Measurements from ENCODE around the gene LYPD1. TPM values are rescaled to one million over a fixed set of nuclear protein-coding genes. Genes with fewer than 3 reads are reported as not detected.
A peak's percentile ranks its signal among the peaks of the same experiment; 100 is the strongest.

Gene LYPD1
- total RNA-seq, 1 donor from 2014 or later: not detected

DNA sequence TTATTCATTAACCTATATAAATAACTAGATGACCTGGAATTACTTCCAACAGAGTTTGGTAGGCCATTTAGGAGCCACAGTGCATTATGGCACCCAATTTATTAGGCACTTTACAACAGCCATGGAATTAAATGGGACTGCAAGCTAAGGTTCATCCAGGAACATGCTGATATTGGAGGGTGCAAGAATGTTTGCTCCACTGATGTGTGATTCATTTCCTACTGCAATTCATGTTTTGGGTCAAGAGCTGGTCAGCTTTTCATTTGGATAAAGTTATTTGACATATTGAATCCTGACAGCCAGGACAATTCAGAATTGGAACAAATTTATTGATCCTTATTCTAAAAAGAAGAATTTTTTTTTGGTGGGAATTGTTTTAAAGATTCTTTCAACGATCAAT is 11.8 kb upstream of the LYPD1 start:
- no peak for DNase-seq (ENCODE audit: low spot score)
- H3K36me3 Mint-ChIP-seq (ENCODE audit: low read depth): no peaks in the 10 kb centered on the region
- H3K27me3 Mint-ChIP-seq (ENCODE audit: low read depth): no peaks in the 10 kb centered on the region
- no peak overlapping the region for H3K4me3 Mint-ChIP-seq (ENCODE audit: low read depth)
- H3K9me3 Mint-ChIP-seq: no peaks in the 10 kb centered on the region
- H3K4me1 Mint-ChIP-seq (ENCODE audit: low read depth): no peaks in the 10 kb centered on the region
- H3K27ac Mint-ChIP-seq: no peak overlapping the region
- intact Hi-C loops (cut with micrococcal nuclease): no loop called here

DNA sequence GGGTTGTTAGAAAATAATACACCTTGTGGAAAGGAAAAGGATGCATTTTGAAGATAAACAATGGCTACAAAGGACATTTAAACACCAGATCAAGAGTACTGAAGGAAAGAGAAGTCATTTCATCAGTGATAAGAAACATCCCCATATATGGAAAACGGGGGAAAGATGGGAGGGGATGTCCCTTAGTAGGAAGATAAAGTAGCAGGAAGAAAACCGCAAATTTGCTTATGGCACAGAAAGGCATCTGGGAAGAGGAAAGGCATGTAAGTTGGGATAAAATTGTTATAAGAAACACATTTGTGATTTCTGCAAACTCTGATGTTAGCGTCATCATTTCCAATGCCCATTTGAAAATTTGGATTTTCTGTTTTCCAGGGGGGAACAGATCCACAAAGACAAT is 10.5 kb upstream of the LYPD1 start:
- no peak overlapping the region for H3K4me3 Mint-ChIP-seq (ENCODE audit: low read depth)
- DNase-seq (ENCODE audit: low spot score): no peak
- no peaks in the 10 kb centered on the region for H3K36me3 Mint-ChIP-seq (ENCODE audit: low read depth)
- no peaks in the 10 kb centered on the region for H3K4me1 Mint-ChIP-seq (ENCODE audit: low read depth)
- H3K27ac Mint-ChIP-seq: no peak overlapping the region
- intact Hi-C loops (cut with micrococcal nuclease): no loop called here
- H3K9me3 Mint-ChIP-seq: no peaks in the 10 kb centered on the region
- no peaks in the 10 kb centered on the region for H3K27me3 Mint-ChIP-seq (ENCODE audit: low read depth)

DNA sequence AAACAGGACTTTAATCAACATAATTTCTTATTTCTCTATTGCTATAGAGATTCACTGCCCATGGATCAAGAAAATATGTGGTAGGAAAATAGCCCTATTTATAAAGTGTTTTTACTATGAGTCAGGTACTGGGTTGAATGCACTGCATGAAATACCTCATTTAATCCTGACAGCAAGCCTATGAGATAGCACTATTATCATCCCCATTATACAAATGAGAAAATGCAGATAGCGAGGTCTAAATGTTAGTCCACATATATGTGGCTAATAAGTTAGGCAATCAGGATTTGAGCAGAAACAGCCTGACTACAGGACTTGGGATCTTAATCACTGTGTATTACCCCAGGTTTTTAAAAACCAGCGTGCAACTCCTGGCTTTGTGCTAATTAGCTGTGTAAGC is 8.5 kb upstream of the LYPD1 start:
- DNase-seq (ENCODE audit: low spot score): no peak
- Mint-ChIP-seq H3K4me1 (ENCODE audit: low read depth) (no peaks in the 10 kb centered on the region), H3K36me3 (ENCODE audit: low read depth) (no peaks in the 10 kb centered on the region), H3K27ac (no peak overlapping the region), H3K9me3 (no peaks in the 10 kb centered on the region), H3K4me3 (ENCODE audit: low read depth) (no peak overlapping the region), H3K27me3 (ENCODE audit: low read depth) (no peaks in the 10 kb centered on the region)
- intact Hi-C loops (cut with micrococcal nuclease): loop anchor here (10.0 kb wide), 1 partner anchor 496 kb away; no protein-coding TSS in a partner anchor

DNA sequence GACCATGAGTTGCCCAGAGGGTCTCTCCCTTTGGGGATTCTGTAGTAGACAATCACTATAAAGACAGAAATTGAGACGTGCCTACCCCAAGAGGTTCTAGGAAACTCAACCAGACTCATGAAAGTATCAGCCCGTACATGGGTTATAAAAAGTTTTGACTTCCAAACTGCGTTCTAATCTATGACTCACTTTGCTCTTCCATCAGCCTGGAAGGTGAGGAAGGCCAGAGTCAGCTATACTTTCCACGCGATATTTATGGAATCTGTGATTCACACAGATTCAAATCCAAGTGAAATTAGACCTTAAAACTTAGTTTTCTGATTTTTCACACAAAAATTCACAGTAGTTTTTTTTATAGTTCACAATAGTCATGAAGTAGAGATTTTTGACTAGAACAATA is 7.7 kb upstream of the LYPD1 start:
- Mint-ChIP-seq H3K36me3 (ENCODE audit: low read depth) (no peaks in the 10 kb centered on the region), H3K27me3 (ENCODE audit: low read depth) (peaks cover 2% of the 10 kb centered on the region), H3K4me1 (ENCODE audit: low read depth) (no peaks in the 10 kb centered on the region), H3K4me3 (ENCODE audit: low read depth) (no peak overlapping the region), H3K9me3 (no peaks in the 10 kb centered on the region), H3K27ac (no peak overlapping the region)
- intact Hi-C loops (cut with micrococcal nuclease): loop anchor here (10.0 kb wide), 1 partner anchor 497 kb away; no protein-coding TSS in a partner anchor
- no peak for DNase-seq (ENCODE audit: low spot score)

DNA sequence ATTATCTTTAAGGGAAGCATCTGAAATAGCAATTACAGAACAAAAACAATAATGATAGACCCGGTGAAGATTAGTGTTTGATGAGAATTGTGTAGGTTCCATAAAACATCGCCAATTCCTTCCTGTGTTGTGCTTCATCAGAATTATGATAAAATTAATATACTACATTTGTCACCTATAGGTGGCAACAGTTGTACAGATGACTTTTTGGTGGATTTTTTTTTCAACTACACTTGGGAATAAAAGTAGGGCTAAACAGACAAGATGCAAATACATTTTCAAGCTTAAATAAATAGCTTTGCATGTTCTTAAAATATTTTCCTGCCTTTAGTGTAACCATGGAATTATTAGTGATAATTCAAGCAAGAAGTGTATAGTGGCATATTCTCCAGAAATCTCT is 7.0 kb upstream of the LYPD1 start:
- H3K27ac Mint-ChIP-seq: no peak overlapping the region
- DNase-seq (ENCODE audit: low spot score): no peak
- H3K36me3 Mint-ChIP-seq (ENCODE audit: low read depth): no peaks in the 10 kb centered on the region
- no peaks in the 10 kb centered on the region for H3K9me3 Mint-ChIP-seq
- H3K4me3 Mint-ChIP-seq (ENCODE audit: low read depth): no peak overlapping the region
- intact Hi-C loops (cut with micrococcal nuclease): loop anchor here (10.0 kb wide), 1 partner anchor 498 kb away; no protein-coding TSS in a partner anchor
- H3K27me3 Mint-ChIP-seq (ENCODE audit: low read depth): peaks cover 2% of the 10 kb centered on the region
- H3K4me1 Mint-ChIP-seq (ENCODE audit: low read depth): no peaks in the 10 kb centered on the region

DNA sequence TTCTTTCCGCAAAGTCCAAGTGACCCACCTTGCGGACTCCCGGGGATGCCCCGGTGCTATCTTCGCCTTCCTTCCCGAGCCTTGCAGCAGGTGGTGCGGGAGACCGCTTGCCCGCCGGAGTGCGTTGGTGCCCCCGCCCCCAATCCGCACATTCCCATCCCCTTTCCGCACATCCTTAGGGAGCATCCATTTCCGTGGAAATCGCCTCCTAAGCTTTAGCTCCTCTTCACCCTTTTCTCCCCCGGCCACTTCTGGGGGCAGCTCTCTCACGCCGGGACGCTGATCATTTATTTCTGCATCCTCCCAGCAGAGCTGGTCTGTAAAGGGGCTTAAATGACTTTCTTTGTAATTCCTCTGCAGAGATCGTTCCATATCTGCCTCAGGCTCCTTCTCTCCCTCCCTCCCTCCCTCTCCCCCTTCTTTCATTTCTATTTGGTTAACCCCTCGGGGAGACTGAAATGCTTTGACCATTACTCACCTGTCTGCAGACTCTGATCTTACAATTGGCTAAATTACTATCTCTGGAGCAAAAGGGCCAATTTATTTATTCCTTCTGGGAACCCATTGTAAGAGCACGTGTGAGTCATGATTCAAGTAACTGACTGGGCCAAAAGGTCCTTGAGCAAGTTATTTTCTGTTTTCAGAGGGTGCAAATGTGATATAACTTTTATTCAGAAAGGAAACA is 1.3 kb upstream of the LYPD1 start:
- Mint-ChIP-seq H3K36me3 (ENCODE audit: low read depth) (no peaks in the 10 kb centered on the region), H3K27ac (no peak overlapping the region), H3K4me1 (ENCODE audit: low read depth) (no peaks in the 10 kb centered on the region), H3K27me3 (ENCODE audit: low read depth) (peaks cover 20% of the 10 kb centered on the region), H3K4me3 (ENCODE audit: low read depth) (no peak overlapping the region), H3K9me3 (no peaks in the 10 kb centered on the region)
- no peak for DNase-seq (ENCODE audit: low spot score)
- intact Hi-C loops (cut with micrococcal nuclease): loop anchor here (10.0 kb wide), 1 partner anchor 504 kb away; no protein-coding TSS in a partner anchor

DNA sequence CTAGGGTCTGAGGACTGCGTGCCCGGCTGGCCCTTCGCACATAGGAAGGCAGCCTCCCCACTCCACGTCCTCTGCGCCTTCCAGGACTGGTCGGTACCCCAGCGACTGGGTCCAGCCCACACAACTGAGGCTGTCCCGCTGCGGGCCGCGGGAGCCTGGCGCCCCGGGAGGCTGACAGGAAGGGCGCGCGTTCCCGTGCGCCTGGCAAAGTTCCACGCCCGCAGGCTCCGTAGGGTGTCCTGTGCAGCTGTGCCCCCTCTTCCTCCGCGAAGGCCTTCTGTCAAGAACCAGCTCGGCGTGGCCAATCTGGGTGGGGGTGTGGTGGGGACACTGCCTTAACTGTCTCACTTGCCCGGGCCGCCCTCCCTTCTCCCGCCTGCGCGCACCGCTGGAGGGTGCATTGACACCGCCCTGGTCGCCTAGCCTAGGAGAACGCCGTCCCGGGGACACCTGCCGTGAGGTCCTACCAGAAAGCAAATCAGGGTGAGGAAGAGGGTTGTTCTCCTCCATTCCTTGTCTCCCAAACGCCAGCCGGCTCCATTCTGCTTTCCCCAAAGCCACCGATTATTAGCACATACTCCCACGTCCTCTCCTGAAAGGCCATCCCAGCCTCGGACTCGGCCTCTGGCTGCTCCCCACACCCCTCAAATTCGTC is 618 bp upstream of the LYPD1 start:
- Mint-ChIP-seq H3K4me1 (ENCODE audit: low read depth) (no peaks in the 10 kb centered on the region), H3K36me3 (ENCODE audit: low read depth) (no peaks in the 10 kb centered on the region), H3K4me3 (ENCODE audit: low read depth) (no peak overlapping the region), H3K27me3 (ENCODE audit: low read depth) (peaks cover 20% of the 10 kb centered on the region), H3K9me3 (no peaks in the 10 kb centered on the region), H3K27ac (no peak overlapping the region)
- intact Hi-C loops (cut with micrococcal nuclease): loop anchor here (10.0 kb wide), 1 partner anchor 504 kb away; no protein-coding TSS in a partner anchor
- no peak for DNase-seq (ENCODE audit: low spot score)

DNA sequence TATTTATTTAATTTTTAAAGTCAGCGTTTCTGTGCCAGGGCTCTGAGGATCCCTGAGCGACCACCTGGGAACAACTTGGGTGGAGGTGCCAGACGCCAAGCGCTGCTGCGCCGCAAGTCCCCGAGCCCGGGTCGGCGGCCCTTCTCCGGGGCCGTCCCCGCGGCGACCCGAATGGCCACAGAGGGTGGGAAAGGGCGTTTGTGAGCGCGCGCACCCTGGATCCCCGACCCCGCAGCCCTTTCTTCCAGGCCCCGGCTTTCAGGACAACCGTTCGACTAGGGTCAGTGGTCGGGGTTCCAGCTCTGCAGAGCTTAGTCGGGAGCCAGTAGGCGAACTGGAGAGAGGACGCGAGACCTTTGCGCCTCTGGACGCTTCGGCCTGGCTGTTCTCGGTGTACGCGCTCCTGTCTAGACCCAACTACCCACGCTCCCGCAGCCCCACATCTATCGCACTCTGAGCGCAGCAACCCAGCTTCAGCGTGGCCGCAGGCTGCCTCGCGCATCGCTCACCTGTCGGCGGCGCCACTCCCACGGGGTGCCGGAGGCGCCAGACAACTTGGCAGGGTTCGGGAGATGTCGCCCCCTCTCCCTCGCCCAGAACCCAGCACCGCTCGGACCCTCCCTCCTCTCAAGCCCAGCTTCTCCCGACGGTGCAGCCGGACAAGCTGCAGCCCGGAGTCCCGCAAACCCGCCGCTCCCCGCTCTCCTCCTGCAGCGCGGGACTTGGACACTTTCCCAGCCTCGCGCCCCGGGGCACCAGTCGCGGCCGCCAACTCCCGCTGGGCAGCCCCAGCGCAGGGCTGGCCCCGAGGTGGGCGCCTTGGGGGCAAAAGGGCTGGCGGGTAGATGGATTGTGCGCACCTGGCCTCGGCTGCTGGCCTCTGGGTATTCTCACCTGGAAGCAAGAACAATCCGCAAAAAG is 758 bp downstream of the LYPD1 start:
- Mint-ChIP-seq H3K27ac (no peak overlapping the region), H3K36me3 (ENCODE audit: low read depth) (no peaks in the 10 kb centered on the region), H3K4me3 (ENCODE audit: low read depth) (no peak overlapping the region), H3K27me3 (ENCODE audit: low read depth) (peaks cover 20% of the 10 kb centered on the region), H3K4me1 (ENCODE audit: low read depth) (no peaks in the 10 kb centered on the region), H3K9me3 (no peaks in the 10 kb centered on the region)
- intact Hi-C loops (cut with micrococcal nuclease): no loop called here
- no peak for DNase-seq (ENCODE audit: low spot score)

DNA sequence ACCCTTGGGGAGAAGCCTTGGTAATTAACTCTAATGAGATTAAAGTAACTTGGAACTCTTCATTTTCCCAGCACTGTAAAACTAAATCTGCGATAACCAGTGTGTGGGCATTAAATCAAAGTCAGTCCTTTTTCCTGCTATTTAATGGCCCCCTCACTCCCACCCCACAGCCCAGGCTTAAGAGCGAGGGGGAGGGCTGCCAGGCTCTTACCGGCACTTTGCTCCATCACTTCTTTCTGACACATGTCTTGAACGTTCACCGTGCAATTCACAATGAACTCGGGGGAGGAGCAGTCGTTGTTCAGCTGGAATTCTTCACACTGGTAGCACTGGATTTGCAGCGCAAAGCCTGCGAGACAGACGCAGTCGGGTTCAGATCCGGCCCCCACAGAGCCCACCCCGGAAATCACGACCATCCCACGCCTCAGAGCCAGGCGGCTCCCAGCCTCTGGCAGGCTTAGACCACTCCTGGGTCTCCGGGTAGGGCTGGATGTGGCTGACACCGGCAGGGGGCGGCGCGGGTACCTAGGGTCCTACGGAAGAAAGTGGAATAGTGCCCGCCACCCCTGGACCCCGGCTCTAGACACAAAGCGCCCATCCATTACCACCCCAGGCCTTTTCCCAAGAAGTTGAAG is 1.7 kb downstream of the LYPD1 start:
- no peaks in the 10 kb centered on the region for H3K9me3 Mint-ChIP-seq
- peaks cover 20% of the 10 kb centered on the region for H3K27me3 Mint-ChIP-seq (ENCODE audit: low read depth)
- no peaks in the 10 kb centered on the region for H3K4me1 Mint-ChIP-seq (ENCODE audit: low read depth)
- no peak for DNase-seq (ENCODE audit: low spot score)
- no peak overlapping the region for H3K4me3 Mint-ChIP-seq (ENCODE audit: low read depth)
- H3K36me3 Mint-ChIP-seq (ENCODE audit: low read depth): no peaks in the 10 kb centered on the region
- peak overlapping the region; percentile 52 for H3K27ac Mint-ChIP-seq
- intact Hi-C loops (cut with micrococcal nuclease): no loop called here

DNA sequence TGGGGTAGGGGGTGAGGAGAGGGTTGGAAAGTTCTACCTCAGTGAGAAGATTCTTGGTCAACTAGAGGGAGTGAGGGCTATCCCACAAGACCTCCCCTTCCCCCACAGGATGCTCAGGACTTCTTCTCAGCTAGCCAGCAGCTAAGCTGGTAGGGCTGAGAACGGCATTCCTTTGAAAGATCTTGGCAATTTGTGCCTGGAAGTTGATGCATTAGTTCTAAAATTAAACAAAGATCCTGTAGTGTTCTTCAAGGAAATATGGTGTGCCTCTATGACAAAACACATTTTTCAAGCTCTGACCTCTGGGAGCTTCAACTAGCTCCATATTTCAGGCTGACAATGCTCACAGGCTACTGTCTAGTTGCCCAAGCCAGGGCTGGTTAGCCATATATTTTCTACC is 2.3 kb downstream of the LYPD1 start:
- H3K4me1 Mint-ChIP-seq (ENCODE audit: low read depth): no peaks in the 10 kb centered on the region
- DNase-seq (ENCODE audit: low spot score): no peak
- H3K9me3 Mint-ChIP-seq: no peaks in the 10 kb centered on the region
- no peak overlapping the region for H3K27ac Mint-ChIP-seq
- intact Hi-C loops (cut with micrococcal nuclease): no loop called here
- peaks cover 18% of the 10 kb centered on the region for H3K27me3 Mint-ChIP-seq (ENCODE audit: low read depth)
- no peak overlapping the region for H3K4me3 Mint-ChIP-seq (ENCODE audit: low read depth)
- H3K36me3 Mint-ChIP-seq (ENCODE audit: low read depth): no peaks in the 10 kb centered on the region

DNA sequence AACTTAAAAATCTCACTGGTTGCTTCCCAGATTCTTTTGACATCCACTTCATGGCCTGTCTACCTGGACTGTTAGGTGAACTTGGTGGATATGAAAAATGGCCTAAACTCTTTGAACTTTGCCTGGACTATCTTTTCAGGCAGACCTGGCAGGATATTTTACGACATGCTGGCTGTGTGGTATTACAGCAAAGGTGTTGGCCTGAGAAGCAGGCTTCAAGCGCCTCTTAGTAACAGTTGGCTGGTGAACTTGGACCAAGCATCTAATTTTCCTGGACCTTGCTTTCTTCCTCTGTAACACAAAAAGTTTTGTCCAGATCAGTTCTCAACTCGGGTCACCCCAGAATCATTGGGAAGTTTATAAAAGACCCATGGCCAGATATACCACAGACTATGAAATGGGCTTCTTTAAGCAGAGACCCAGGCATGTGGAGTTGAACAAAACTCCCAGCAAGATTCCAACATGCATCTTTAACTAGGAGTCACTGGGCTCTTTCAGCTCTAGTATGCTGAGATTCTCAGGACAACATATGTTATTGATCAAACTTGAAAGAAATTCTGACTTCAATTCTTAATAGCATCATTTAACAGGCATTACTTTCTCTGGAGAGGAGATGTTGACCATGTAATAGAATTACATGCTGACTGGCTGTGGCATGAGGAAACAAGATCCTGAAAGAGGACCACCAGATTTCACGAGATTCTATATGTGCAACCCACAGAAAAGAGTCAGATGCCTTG is 4.4 kb downstream of the LYPD1 start:
- H3K27ac Mint-ChIP-seq: no peak overlapping the region
- H3K4me1 Mint-ChIP-seq (ENCODE audit: low read depth): no peaks in the 10 kb centered on the region
- peaks cover 9% of the 10 kb centered on the region for H3K27me3 Mint-ChIP-seq (ENCODE audit: low read depth)
- no peak for DNase-seq (ENCODE audit: low spot score)
- no peak overlapping the region for H3K4me3 Mint-ChIP-seq (ENCODE audit: low read depth)
- H3K36me3 Mint-ChIP-seq (ENCODE audit: low read depth): no peaks in the 10 kb centered on the region
- H3K9me3 Mint-ChIP-seq: no peaks in the 10 kb centered on the region
- intact Hi-C loops (cut with micrococcal nuclease): no loop called here

DNA sequence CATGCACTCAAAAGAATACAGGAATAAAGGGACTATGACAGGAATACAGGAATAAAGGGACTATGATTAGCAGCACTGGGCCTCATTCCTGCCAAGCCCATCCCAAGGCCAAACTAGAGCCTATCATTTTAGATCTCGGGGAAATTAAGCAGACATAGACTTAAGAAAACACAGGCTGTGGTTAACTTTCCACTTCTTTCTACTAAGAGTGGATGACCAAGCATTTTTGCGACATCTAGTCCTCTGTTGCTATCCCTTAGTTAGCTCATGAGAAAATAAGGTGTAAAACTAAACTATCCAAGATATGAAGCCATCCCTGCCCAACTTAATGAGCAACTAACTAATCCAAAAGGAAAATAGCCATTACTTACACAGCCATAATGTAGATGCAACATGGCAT is 5.9 kb downstream of the LYPD1 start:
- intact Hi-C loops (cut with micrococcal nuclease): no loop called here
- Mint-ChIP-seq H3K36me3 (ENCODE audit: low read depth) (no peaks in the 10 kb centered on the region), H3K4me3 (ENCODE audit: low read depth) (no peak overlapping the region), H3K27ac (no peak overlapping the region), H3K27me3 (ENCODE audit: low read depth) (peaks cover 9% of the 10 kb centered on the region), H3K4me1 (ENCODE audit: low read depth) (no peaks in the 10 kb centered on the region), H3K9me3 (no peaks in the 10 kb centered on the region)
- no peak for DNase-seq (ENCODE audit: low spot score)
